Naive thymus-derived CD4-positive, alpha-beta T cell (primary cell): ENCODE measurements around the gene HAL. TPM values are rescaled to one million over a fixed set of nuclear protein-coding genes. Genes with fewer than 3 reads are reported as not detected.

Experiments used
- ATAC-seq: fragments of 150-1000 bp; cut with Tn5 transposase; 2 replicates; pipeline ENCODE4 v1.10.0; 2021; ENCODE audit warnings: mild to moderate bottlenecking, moderate library complexity
- CTCF ChIA-PET: fragments of 350-600 bp; sonication (Branson Sonifier 250); formaldehyde crosslinking; loops from one replicate; lab custom pipeline; 2021; ENCODE audit warnings: antibody characterized with exemption; lab: Charles Lee
- POLR2A ChIA-PET: fragments of 350-600 bp; sonication (Branson Sonifier 250); formaldehyde crosslinking; loops from one replicate; lab custom pipeline; 2021; ENCODE audit warnings: antibody characterized with exemption, inconsistent platforms; lab: Charles Lee
- DNase-seq, 9 donors: peaks; one replicate each; pipeline versions ENCODE4 v3.0.0 to v3.0.0-alpha.2; 2020 to 2022; ENCODE audit warnings: mixed read lengths in 1 of 9
- H3K27ac ChIP-seq: one replicate; pipeline ENCODE4 v1.7.0; 2013; ENCODE audit warnings: mild to moderate bottlenecking, low read depth, low read length, moderate library complexity
- H3K27me3 ChIP-seq, 2 donors: one replicate each; pipeline ENCODE4 v1.7.0; 2013; ENCODE audit warnings: low read length in 2 of 2, mild to moderate bottlenecking in 2 of 2, moderate library complexity in 2 of 2; ENCODE audit not compliant: control insufficient read depth in 2 of 2, insufficient read depth in 2 of 2
- H3K36me3 ChIP-seq, 3 experiments: 1 replicate in 2 of 3; 2 replicates in 1 of 3; pipeline ENCODE4 v1.7.0; 2013; ENCODE audit warnings: low read length in 3 of 3, mild to moderate bottlenecking in 3 of 3, moderate library complexity in 1 of 3; ENCODE audit not compliant: insufficient read depth in 3 of 3, control insufficient read depth in 2 of 3
- H3K4me1 ChIP-seq, 2 donors: one replicate each; pipeline ENCODE4 v1.7.0; 2013; ENCODE audit warnings: low read length in 2 of 2, mild to moderate bottlenecking in 2 of 2, moderate library complexity in 1 of 2; ENCODE audit not compliant: control insufficient read depth in 2 of 2, insufficient read depth in 2 of 2
- H3K4me3 ChIP-seq: 2 replicates; pipeline ENCODE4 v1.7.0; 2013; ENCODE audit warnings: mild to moderate bottlenecking, low read length
- H3K9me3 ChIP-seq, 3 experiments: 1 replicate in 2 of 3; 2 replicates in 1 of 3; pipeline ENCODE4 v1.7.0; 2013; ENCODE audit warnings: low read length in 3 of 3; ENCODE audit not compliant: control insufficient read depth in 2 of 3
- H3K27ac Mint-ChIP-seq, 9 donors: one replicate each; pipeline ENCODE4 v1.8.0; 2020 to 2022; ENCODE audit warnings: mixed read lengths in 9 of 9, mild to moderate bottlenecking in 8 of 9, moderate library complexity in 5 of 9, inconsistent platforms in 2 of 9
- H3K27me3 Mint-ChIP-seq, 5 donors: one replicate each; pipeline ENCODE4 v1.8.0; 2021 to 2022; ENCODE audit warnings: mixed read lengths in 5 of 5, mild to moderate bottlenecking in 1 of 5
- H3K36me3 Mint-ChIP-seq, 5 donors: one replicate each; pipeline ENCODE4 v1.8.0; 2020 to 2022; ENCODE audit warnings: mixed read lengths in 5 of 5, mild to moderate bottlenecking in 3 of 5, inconsistent platforms in 1 of 5
- H3K4me1 Mint-ChIP-seq, 7 donors: one replicate each; pipeline ENCODE4 v1.8.0; 2020 to 2022; ENCODE audit warnings: mixed read lengths in 7 of 7, mild to moderate bottlenecking in 3 of 7, inconsistent platforms in 1 of 7
- H3K4me3 Mint-ChIP-seq, 10 donors: one replicate each; pipeline ENCODE4 v1.8.0; 2020 to 2022; ENCODE audit warnings: mild to moderate bottlenecking in 10 of 10, mixed read lengths in 10 of 10, moderate library complexity in 6 of 10, inconsistent platforms in 2 of 10
- H3K9me3 Mint-ChIP-seq, 11 donors: one replicate each; pipeline ENCODE4 v1.8.0; 2020 to 2022; ENCODE audit warnings: mixed read lengths in 11 of 11, mild to moderate bottlenecking in 4 of 11, inconsistent platforms in 1 of 11, moderate library complexity in 1 of 11
- intact Hi-C, 2 donors: fragments of 100-400 bp; cut with micrococcal nuclease; formaldehyde crosslinking; loops; one replicate each; pipeline ENCODE4 v1.15.1; 2023
- polyA plus RNA-seq, 2 donors: library from polyadenylated mRNA; unstranded; fragments of 300-500 nt; fragmentation: Illumina TruSeq; gene quantifications; one replicate each; pipeline ENCODE4 v1.2.3, GENCODE V29; 2021
- total RNA-seq, 6 experiments: library from RNA in 5 of 6; stranded (reverse) in 5 of 6; gene quantifications; 1 replicate in 5 of 6; 2 replicates in 1 of 6; pipeline ENCODE4 v1.2.3 and lab custom pipeline; 2021 to 2026

HAL gene
- total and polyA plus RNA-seq, 7 experiments from 2014 or later = 0.24 to 7.0 (median 1.1) TPM; not detected in 2

DNA sequence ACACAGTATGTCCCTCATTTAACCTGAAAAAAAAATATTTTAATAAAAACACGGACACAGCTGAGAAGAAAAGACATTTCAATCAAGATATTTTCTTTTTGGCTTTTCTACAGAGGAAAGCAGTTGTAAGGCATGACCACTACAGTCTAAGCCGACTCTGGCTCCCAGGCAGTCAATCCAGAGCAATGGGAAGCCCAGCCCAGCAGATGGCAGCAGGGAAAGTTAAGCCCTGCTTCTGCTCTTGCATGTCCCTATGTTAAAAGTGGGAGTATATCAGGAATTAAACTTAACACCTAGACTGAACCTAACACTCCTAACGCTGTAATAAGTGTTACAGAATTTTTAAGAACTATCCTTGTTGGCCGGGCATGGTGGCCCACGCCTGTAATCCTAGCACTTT, 19.5 kb upstream of the HAL start:
- Histone ChIP-seq H3K9me3 (no peaks in the 10 kb centered on the region), H3K4me3 (no peak overlapping the region), H3K36me3 (peaks cover 9 to 66% (median 23%) of the 10 kb centered on the region in 3 experiments), H3K4me1 (no peaks in the 10 kb centered on the region), H3K27ac (no peak overlapping the region), H3K27me3 (no peaks in the 10 kb centered on the region)
- Mint-ChIP-seq H3K4me1 (no peaks in the 10 kb centered on the region), H3K4me3 (no peak overlapping the region), H3K27ac (no peak overlapping the region), H3K36me3 (peaks cover 12 to 59% (median 35%) of the 10 kb centered on the region in 5 donors), H3K9me3 (no peaks in the 10 kb centered on the region), H3K27me3 (no peaks in the 10 kb centered on the region)
- ChIA-PET POLR2A (no interaction called here), CTCF (interaction anchor here (0.6 kb wide), 1 partner anchor 386 kb away, joined by 5 read pairs; no protein-coding TSS in a partner anchor)
- intact Hi-C loops = no loop called here
- no peak for DNase-seq
- ATAC-seq = no peak

DNA sequence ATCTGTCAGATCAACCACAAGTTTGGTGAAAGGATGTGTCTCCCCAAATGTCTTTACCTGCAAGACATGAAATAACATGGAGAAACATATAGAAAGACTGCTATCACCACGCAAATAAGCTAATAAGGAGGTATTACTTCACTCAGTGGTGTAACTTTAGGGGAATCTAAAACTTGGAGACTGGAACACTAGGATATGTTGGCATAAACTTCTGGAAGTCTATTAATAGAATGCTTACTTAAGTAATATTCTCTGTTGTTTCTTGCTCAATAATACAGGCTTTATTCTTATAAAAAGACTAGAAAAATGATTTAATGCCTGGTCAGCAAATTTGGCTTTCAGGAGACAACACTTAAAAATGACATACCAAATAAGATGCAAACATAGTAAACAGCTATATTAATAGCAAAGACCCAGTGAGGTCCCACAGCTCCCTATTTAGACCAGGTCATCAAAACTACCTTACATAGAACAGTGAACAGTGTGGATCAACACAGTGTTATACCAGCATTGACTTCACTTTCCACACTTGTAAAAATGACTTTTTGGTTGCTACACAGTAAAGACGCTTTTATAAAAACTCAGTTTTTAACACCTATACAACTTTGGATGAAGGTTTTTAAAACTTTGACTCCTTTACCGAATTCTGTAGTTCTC, 18.9 kb upstream of the HAL start:
- H3K4me1 Mint-ChIP-seq = no peaks in the 10 kb centered on the region
- no peak overlapping the region for H3K4me3 ChIP-seq
- ATAC-seq (no peak), DNase-seq (no peak)
- no peak overlapping the region for H3K27ac ChIP-seq
- peaks cover 17 to 61% (median 38%) of the 10 kb centered on the region in 5 donors for H3K36me3 Mint-ChIP-seq
- H3K27me3 Mint-ChIP-seq = no peaks in the 10 kb centered on the region
- CTCF ChIA-PET = interaction anchor here (0.8 to 1.1 kb wide), 2 partner anchors 42 to 118 kb away, joined by 3 read pairs; no protein-coding TSS in a partner anchor
- no peaks in the 10 kb centered on the region for H3K4me1 ChIP-seq
- peaks cover 9 to 68% (median 23%) of the 10 kb centered on the region in 3 experiments for H3K36me3 ChIP-seq
- no peaks in the 10 kb centered on the region for H3K27me3 ChIP-seq
- intact Hi-C loops = no loop called here
- POLR2A ChIA-PET = interaction anchor here (0.5 kb wide), 1 partner anchor 156 kb away, joined by 3 read pairs; no protein-coding TSS in a partner anchor
- H3K9me3 Mint-ChIP-seq = no peaks in the 10 kb centered on the region
- no peaks in the 10 kb centered on the region for H3K9me3 ChIP-seq
- H3K4me3 Mint-ChIP-seq = no peak overlapping the region
- H3K27ac Mint-ChIP-seq = no peak overlapping the region

GRCh38 chr12:96007729-96008128, 11.6 kb upstream of the HAL start:
- ChIA-PET CTCF (interaction anchor here (1.0 kb wide), 1 partner anchor 10 kb away, joined by 3 read pairs; no protein-coding TSS in a partner anchor), POLR2A (interaction anchor here (0.7 kb wide), 1 partner anchor 249 kb away, joined by 5 read pairs; no protein-coding TSS in a partner anchor)
- Histone ChIP-seq H3K36me3 (peaks cover 9 to 75% (median 13%) of the 10 kb centered on the region in 3 experiments), H3K27me3 (no peaks in the 10 kb centered on the region), H3K4me1 (no peaks in the 10 kb centered on the region), H3K9me3 (no peaks in the 10 kb centered on the region), H3K4me3 (no peak overlapping the region), H3K27ac (no peak overlapping the region)
- Mint-ChIP-seq H3K9me3 (no peaks in the 10 kb centered on the region), H3K4me1 (no peaks in the 10 kb centered on the region), H3K4me3 (no peak overlapping the region), H3K27me3 (no peaks in the 10 kb centered on the region), H3K36me3 (peaks cover 18 to 50% (median 37%) of the 10 kb centered on the region in 5 donors), H3K27ac (no peak overlapping the region)
- ATAC-seq (no peak), DNase-seq (no peak)
- intact Hi-C loops = no loop called here

- H3K27me3 ChIP-seq = no peaks in the 10 kb centered on the region
- Mint-ChIP-seq H3K4me3 (no peak overlapping the region), H3K36me3 (peaks cover 17 to 45% (median 31%) of the 10 kb centered on the region in 5 donors), H3K27ac (no peak overlapping the region), H3K4me1 (no peaks in the 10 kb centered on the region), H3K9me3 (no peaks in the 10 kb centered on the region), H3K27me3 (no peaks in the 10 kb centered on the region)
- CTCF ChIA-PET = interaction anchor here (1.0 kb wide), 1 partner anchor 9 kb away, joined by 3 read pairs; no protein-coding TSS in a partner anchor
- POLR2A ChIA-PET = interaction anchor here (0.8 kb wide), 1 partner anchor 64 kb away, joined by 3 read pairs; the partner anchor contains the start of gene CCDC38
- peaks cover under 1 to 71% (median 3%) of the 10 kb centered on the region in 3 experiments for H3K36me3 ChIP-seq
- H3K9me3 ChIP-seq = no peaks in the 10 kb centered on the region
- intact Hi-C loops = no loop called here
- ATAC-seq (no peak), DNase-seq (no peak)
- H3K4me1 ChIP-seq = no peaks in the 10 kb centered on the region
- no peak overlapping the region for H3K27ac ChIP-seq
- H3K4me3 ChIP-seq = no peak overlapping the region
Measured at GRCh38 chr12:96006727-96007126, 10.6 kb upstream of the HAL start.

- no peaks in the 10 kb centered on the region for H3K9me3 Mint-ChIP-seq
- POLR2A ChIA-PET = no interaction called here
Measured at GRCh38 chr12:96000858-96001257, 4.7 kb upstream of the HAL start.

DNA sequence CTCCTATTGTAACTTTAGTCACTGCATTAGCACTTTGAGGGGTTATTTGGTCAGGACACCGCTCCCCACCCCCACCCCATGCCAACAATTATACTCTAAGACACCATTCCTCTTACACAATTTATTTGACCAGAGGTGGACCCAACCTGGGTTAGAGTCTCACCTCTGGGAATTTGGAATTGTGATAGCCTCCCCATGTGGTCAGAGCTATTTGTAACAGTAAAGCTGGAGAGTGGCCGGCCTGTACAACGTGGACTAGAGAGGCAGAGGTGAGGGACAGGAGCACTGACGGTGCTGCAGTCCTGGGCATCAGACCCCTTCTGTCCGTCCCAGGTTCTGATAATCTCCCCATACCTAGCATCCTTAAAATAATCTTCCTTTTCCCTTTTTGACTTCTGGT, 3.3 kb upstream of the HAL start:
- ChIA-PET CTCF (interaction anchor here (0.8 to 6.2 kb wide), 5 partner anchors 10 to 120 kb away, joined by 3 to 85 read pairs (median 6); no protein-coding TSS in a partner anchor), POLR2A (no interaction called here)
- H3K36me3 Mint-ChIP-seq = peaks cover 5 to 20% (median 8%) of the 10 kb centered on the region in 5 donors
- DNase-seq (no peak), ATAC-seq (no peak)
- Histone ChIP-seq H3K9me3 (no peaks in the 10 kb centered on the region), H3K27ac (no peak overlapping the region), H3K4me3 (no peak overlapping the region), H3K4me1 (no peaks in the 10 kb centered on the region), H3K27me3 (no peaks in the 10 kb centered on the region), H3K36me3 (peaks cover 0 to 18% (median 0%) of the 10 kb centered on the region in 3 experiments)
- no peak overlapping the region for H3K4me3 Mint-ChIP-seq
- H3K4me1 Mint-ChIP-seq = peaks cover 0 to 13% (median 3%) of the 10 kb centered on the region in 7 donors
- H3K27ac Mint-ChIP-seq = no peak overlapping the region
- intact Hi-C loops = loop anchor here (2.0 to 5.0 kb wide), 4 partner anchors 57 to 179 kb away; partner anchors contain the start of genes SNRPF (in 2 of the 2), AMDHD1 (in 1 of the 2) and CCDC38 (in 1 of the 2)
- H3K9me3 Mint-ChIP-seq = no peaks in the 10 kb centered on the region
- no peaks in the 10 kb centered on the region for H3K27me3 Mint-ChIP-seq

More at GRCh38 chr12:96000858-96001257, 4.7 kb upstream of the HAL start:
- DNase-seq (no peak), ATAC-seq (no peak)
- Histone ChIP-seq H3K4me3 (no peak overlapping the region), H3K9me3 (no peaks in the 10 kb centered on the region), H3K36me3 (peaks cover 0 to 32% (median 0%) of the 10 kb centered on the region in 3 experiments), H3K4me1 (no peaks in the 10 kb centered on the region), H3K27me3 (no peaks in the 10 kb centered on the region), H3K27ac (no peak overlapping the region)
- H3K27me3 Mint-ChIP-seq = no peaks in the 10 kb centered on the region
- intact Hi-C loops = no loop called here
- CTCF ChIA-PET = interaction anchor here (6.2 kb wide), 1 partner anchor 82 kb away, joined by 85 read pairs; no protein-coding TSS in a partner anchor
- H3K4me1 Mint-ChIP-seq = peaks cover 0 to 13% (median 3%) of the 10 kb centered on the region in 7 donors
- H3K36me3 Mint-ChIP-seq = peaks cover 13 to 31% (median 18%) of the 10 kb centered on the region in 5 donors
- H3K27ac Mint-ChIP-seq = no peak overlapping the region
- no peak overlapping the region for H3K4me3 Mint-ChIP-seq
